Measurements from ENCODE around the gene UBE3B.

Gene UBE3B

GRCh38 chr12:109527489-109528123 is 50.2 kb downstream of the UBE3B start:
- DNase-seq (ENCODE audit: low read depth in 2 of 2) = no peak

- DNase-seq (ENCODE audit: low read depth in 2 of 2) = no peak
Observed at GRCh38 chr12:109529691-109530640, 52.5 kb downstream of the UBE3B start.

GRCh38 chr12:109531411-109531810 is 54.0 kb downstream of the UBE3B start:
- no peak for DNase-seq (ENCODE audit: low read depth in 2 of 2)

- DNase-seq (ENCODE audit: low read depth in 2 of 2) = no peak
Observed at GRCh38 chr12:109532721-109533486, 55.5 kb downstream of the UBE3B start.

- no peak for DNase-seq (ENCODE audit: low read depth in 2 of 2)
Observed at GRCh38 chr12:109533487-109533740, 56.0 kb downstream of the UBE3B start.

GRCh38 chr12:109534456-109534855 is 57.0 kb downstream of the UBE3B start:
- no peak for DNase-seq (ENCODE audit: low read depth in 2 of 2)

- no peak for DNase-seq (ENCODE audit: low read depth in 2 of 2)
Observed at GRCh38 chr12:109535231-109535862, 57.9 kb downstream of the UBE3B start.

GRCh38 chr12:109535863-109536250 is 58.4 kb downstream of the UBE3B start:
- no peak for DNase-seq (ENCODE audit: low read depth in 2 of 2)

- no peak for DNase-seq (ENCODE audit: low read depth in 2 of 2)
Observed at GRCh38 chr12:109537136-109537535, 59.7 kb downstream of the UBE3B start.

GRCh38 chr12:109538191-109538863 is 60.9 kb downstream of the UBE3B start:
- no peak for DNase-seq (ENCODE audit: low read depth in 2 of 2)

GRCh38 chr12:109539508-109539907 is 62.1 kb downstream of the UBE3B start:
- no peak for DNase-seq (ENCODE audit: low read depth in 2 of 2)

GRCh38 chr12:109540526-109541412 is 63.3 kb downstream of the UBE3B start:
- DNase-seq (ENCODE audit: low read depth in 2 of 2) = no peak

- no peak for DNase-seq (ENCODE audit: low read depth in 2 of 2)
Observed at GRCh38 chr12:109541413-109541726, 63.9 kb downstream of the UBE3B start.

GRCh38 chr12:109542014-109542413 is 64.6 kb downstream of the UBE3B start:
- DNase-seq (ENCODE audit: low read depth in 2 of 2) = no peak

- no peak for DNase-seq (ENCODE audit: low read depth in 2 of 2)
Observed at GRCh38 chr12:109542876-109543275, 65.4 kb downstream of the UBE3B start.

GRCh38 chr12:109544955-109545531 is 67.6 kb downstream of the UBE3B start:
- no peak for DNase-seq (ENCODE audit: low read depth in 2 of 2)

- no peak for DNase-seq (ENCODE audit: low read depth in 2 of 2)
Observed at GRCh38 chr12:109545826-109546225, 68.4 kb downstream of the UBE3B start.

- DNase-seq (ENCODE audit: low read depth in 2 of 2) = no peak
Observed at GRCh38 chr12:109547286-109547685, 69.9 kb downstream of the UBE3B start.

- no peak for DNase-seq (ENCODE audit: low read depth in 2 of 2)
Observed at GRCh38 chr12:109548258-109548657, 70.8 kb downstream of the UBE3B start.

GRCh38 chr12:109549613-109550270 is 72.3 kb downstream of the UBE3B start:
- DNase-seq (ENCODE audit: low read depth in 2 of 2) = no peak

Measured in activated CD4-positive, alpha-beta T cell treated with anti-CD3 and anti-CD28 coated beads for 24 hours (primary cell).